Activated CD4-positive, alpha-beta memory T cell treated with anti-CD3 and anti-CD28 coated beads, Interleukin-2, amount 10 ng/mL, durations not matched to agents 7 days and 5 days (primary cell): ENCODE measurements around the gene GOLGA6L26. TPM values are rescaled to one million over a fixed set of nuclear protein-coding genes. Genes with fewer than 3 reads are reported as not detected.
"Not testable (repeated sequence)": the region's sequence is repeated elsewhere in the genome, so short reads cannot be mapped to it uniquely, and the experiment has no call there.

Experiments
- CTCF ChIA-PET: fragments of 350-600 bp; sonication (Branson Sonifier 250); formaldehyde crosslinking; loops from one replicate; lab custom pipeline; 2021; ENCODE audit warnings: antibody characterized with exemption, inconsistent platforms; lab: Charles Lee
- POLR2A ChIA-PET: fragments of 350-600 bp; sonication (Branson Sonifier 250); formaldehyde crosslinking; loops from one replicate; lab custom pipeline; 2021; ENCODE audit warnings: antibody characterized with exemption; lab: Charles Lee
- DNase-seq: peaks from one replicate; pipeline ENCODE4 v3.0.0-alpha.2; 2020
- H3K27ac Mint-ChIP-seq: one replicate; pipeline ENCODE4 v1.8.0; 2021; ENCODE audit warnings: mild to moderate bottlenecking, mixed read lengths
- H3K27me3 Mint-ChIP-seq: one replicate; pipeline ENCODE4 v1.8.0; 2021; ENCODE audit warnings: mixed read lengths
- H3K36me3 Mint-ChIP-seq: one replicate; pipeline ENCODE4 v1.8.0; 2021; ENCODE audit warnings: low read depth, mixed read lengths
- H3K4me1 Mint-ChIP-seq: one replicate; pipeline ENCODE4 v1.8.0; 2021; ENCODE audit warnings: mixed read lengths
- H3K4me3 Mint-ChIP-seq: one replicate; pipeline ENCODE4 v1.8.0; 2021; ENCODE audit warnings: mild to moderate bottlenecking, mixed read lengths
- H3K9me3 Mint-ChIP-seq: one replicate; pipeline ENCODE4 v1.8.0; 2021; ENCODE audit warnings: mixed read lengths
- total RNA-seq, 2 experiments: library from RNA; stranded (reverse); gene quantifications; one replicate each; pipeline ENCODE4 v1.2.3, GENCODE V29; 2021

GOLGA6L26 gene, protein sequence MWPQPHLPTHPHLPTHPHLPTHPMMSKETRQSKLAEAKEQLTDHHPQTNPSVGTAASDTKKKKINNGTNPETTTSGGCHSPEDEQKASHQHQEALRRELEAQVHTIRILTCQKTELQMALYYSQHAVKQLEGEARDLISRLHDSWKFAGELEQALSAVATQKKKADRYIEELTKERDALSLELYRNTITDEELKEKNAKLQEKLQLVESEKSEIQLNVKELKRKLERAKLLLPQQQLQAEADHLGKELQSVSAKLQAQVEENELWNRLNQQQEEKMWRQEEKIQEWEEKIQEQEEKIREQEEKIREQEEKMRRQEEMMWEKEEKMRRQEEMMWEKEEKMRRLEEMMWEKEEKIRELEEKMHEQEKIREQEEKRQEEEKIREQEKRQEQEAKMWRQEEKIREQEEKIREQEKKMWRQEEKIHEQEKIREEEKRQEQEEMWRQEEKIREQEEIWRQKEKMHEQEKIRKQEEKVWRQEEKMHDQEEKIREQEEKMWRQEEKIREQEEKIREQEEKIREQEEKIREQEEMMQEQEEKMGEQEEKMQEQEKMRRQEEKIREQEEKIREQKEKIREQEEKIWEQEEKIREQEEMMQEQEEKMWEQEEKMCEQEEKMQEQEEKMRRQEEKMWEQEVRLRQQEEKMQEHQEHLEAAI
- total RNA-seq = not detected

GRCh38 chr15:23334096-23334495 lies at the start of gene GOLGA6L26:
TSS of gene GOLGA6L26 (minus strand) at chr15:23334196. CDS start at chr15:23334135, 61 bp downstream.
- H3K4me3 Mint-ChIP-seq, H3K27me3 Mint-ChIP-seq, POLR2A ChIA-PET, CTCF ChIA-PET, H3K27ac Mint-ChIP-seq, H3K9me3 Mint-ChIP-seq, H3K4me1 Mint-ChIP-seq, DNase-seq, H3K36me3 Mint-ChIP-seq: not testable (repeated sequence)

GRCh38 chr15:23381192-23381591 lies 47.2 kb upstream of the GOLGA6L26 start:
- H3K27ac Mint-ChIP-seq, H3K9me3 Mint-ChIP-seq, CTCF ChIA-PET, POLR2A ChIA-PET, H3K4me3 Mint-ChIP-seq, H3K4me1 Mint-ChIP-seq, H3K36me3 Mint-ChIP-seq, H3K27me3 Mint-ChIP-seq, DNase-seq: not testable (repeated sequence)

GRCh38 chr15:23380700-23381099 lies 46.7 kb upstream of the GOLGA6L26 start:
- H3K4me1 Mint-ChIP-seq, CTCF ChIA-PET, H3K27me3 Mint-ChIP-seq, H3K9me3 Mint-ChIP-seq, POLR2A ChIA-PET, DNase-seq, H3K4me3 Mint-ChIP-seq, H3K36me3 Mint-ChIP-seq, H3K27ac Mint-ChIP-seq: not testable (repeated sequence)

DNA sequence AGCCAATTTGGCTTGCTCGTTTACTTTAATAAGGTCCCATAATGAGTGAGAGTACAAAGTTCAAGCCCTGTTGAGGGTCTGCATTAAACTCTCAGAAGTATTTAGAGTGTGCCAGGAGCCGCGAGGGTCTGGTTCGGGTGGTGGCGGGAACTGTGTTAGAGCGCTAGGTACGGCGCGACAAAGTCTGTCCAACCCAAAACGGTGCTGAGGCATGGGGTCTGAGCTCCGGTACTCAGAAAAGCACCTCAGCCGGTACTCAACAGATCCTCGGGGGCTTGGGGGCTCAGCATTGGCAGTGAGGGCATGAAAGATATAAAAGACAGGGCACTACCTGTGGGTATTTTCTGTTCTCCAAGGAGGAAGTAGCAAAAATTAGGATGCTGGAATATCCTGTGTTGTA lies 45.0 kb upstream of the GOLGA6L26 start:
- H3K4me3 Mint-ChIP-seq, POLR2A ChIA-PET, CTCF ChIA-PET, DNase-seq, H3K9me3 Mint-ChIP-seq, H3K27ac Mint-ChIP-seq, H3K27me3 Mint-ChIP-seq, H3K4me1 Mint-ChIP-seq, H3K36me3 Mint-ChIP-seq: not testable (repeated sequence)

- H3K36me3 Mint-ChIP-seq, POLR2A ChIA-PET, H3K9me3 Mint-ChIP-seq, H3K4me1 Mint-ChIP-seq, H3K27ac Mint-ChIP-seq, DNase-seq, H3K27me3 Mint-ChIP-seq, H3K4me3 Mint-ChIP-seq, CTCF ChIA-PET: not testable (repeated sequence)
These were observed 40.2 kb upstream of the GOLGA6L26 start for GRCh38 chr15:23374226-23374625.

GRCh38 chr15:23372891-23373600 lies 39.0 kb upstream of the GOLGA6L26 start:
- H3K36me3 Mint-ChIP-seq, POLR2A ChIA-PET, H3K4me1 Mint-ChIP-seq, H3K9me3 Mint-ChIP-seq, H3K27me3 Mint-ChIP-seq, H3K4me3 Mint-ChIP-seq, DNase-seq, H3K27ac Mint-ChIP-seq, CTCF ChIA-PET: not testable (repeated sequence)

DNA sequence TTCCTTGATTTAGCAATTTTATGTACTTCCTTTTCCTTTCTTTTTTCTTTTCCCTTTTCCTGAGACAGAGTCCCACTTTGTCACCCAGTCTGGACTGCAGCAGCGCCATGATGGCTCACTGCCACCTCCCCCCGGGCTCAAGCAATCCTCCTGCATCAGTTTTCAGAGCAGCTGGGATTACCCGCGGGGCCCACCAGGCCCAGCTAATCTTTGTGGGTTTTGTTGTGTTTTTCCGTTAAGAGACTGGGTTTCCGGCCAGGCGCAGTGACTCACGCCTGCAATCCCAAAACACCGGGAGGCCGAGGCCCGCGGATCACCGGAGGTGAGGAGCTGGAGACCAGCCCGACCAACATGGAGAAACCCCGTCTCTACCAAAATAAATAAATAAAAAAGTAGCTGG lies 38.3 kb upstream of the GOLGA6L26 start:
- Mint-ChIP-seq H3K27me3 (peaks cover 5% of the 10 kb centered on the region), H3K4me3 (no peak overlapping the region), H3K36me3 (no peaks in the 10 kb centered on the region), H3K4me1 (no peaks in the 10 kb centered on the region), H3K27ac (no peak overlapping the region), H3K9me3 (no peaks in the 10 kb centered on the region)
- DNase-seq = no peak
- ChIA-PET CTCF (no interaction called here), POLR2A (no interaction called here)

GRCh38 chr15:23371868-23372267 lies 37.9 kb upstream of the GOLGA6L26 start:
- POLR2A ChIA-PET, H3K27ac Mint-ChIP-seq, CTCF ChIA-PET, H3K4me1 Mint-ChIP-seq, H3K36me3 Mint-ChIP-seq, H3K27me3 Mint-ChIP-seq, H3K9me3 Mint-ChIP-seq, H3K4me3 Mint-ChIP-seq, DNase-seq: not testable (repeated sequence)

- H3K4me1 Mint-ChIP-seq, POLR2A ChIA-PET, H3K36me3 Mint-ChIP-seq: not testable (repeated sequence)
These were observed 37.1 kb upstream of the GOLGA6L26 start for GRCh38 chr15:23371134-23371533.

GRCh38 chr15:23370578-23370977 lies 36.6 kb upstream of the GOLGA6L26 start:
- H3K9me3 Mint-ChIP-seq = no peaks in the 10 kb centered on the region
- POLR2A ChIA-PET = no interaction called here
- no peaks in the 10 kb centered on the region for H3K36me3 Mint-ChIP-seq
- no peak overlapping the region for H3K27ac Mint-ChIP-seq
- CTCF ChIA-PET = no interaction called here
- no peaks in the 10 kb centered on the region for H3K4me1 Mint-ChIP-seq
- DNase-seq = no peak
- H3K4me3 Mint-ChIP-seq = no peak overlapping the region
- no peaks in the 10 kb centered on the region for H3K27me3 Mint-ChIP-seq

More at GRCh38 chr15:23371134-23371533, 37.1 kb upstream of the GOLGA6L26 start:
- H3K4me3 Mint-ChIP-seq, CTCF ChIA-PET, H3K27me3 Mint-ChIP-seq, H3K9me3 Mint-ChIP-seq, DNase-seq, H3K27ac Mint-ChIP-seq: not testable (repeated sequence)

GRCh38 chr15:23364261-23364660 lies 30.3 kb upstream of the GOLGA6L26 start:
- CTCF ChIA-PET, H3K27ac Mint-ChIP-seq, POLR2A ChIA-PET, H3K36me3 Mint-ChIP-seq, H3K27me3 Mint-ChIP-seq, H3K4me1 Mint-ChIP-seq, DNase-seq, H3K9me3 Mint-ChIP-seq, H3K4me3 Mint-ChIP-seq: not testable (repeated sequence)

GRCh38 chr15:23362622-23363021 lies 28.6 kb upstream of the GOLGA6L26 start:
- H3K4me3 Mint-ChIP-seq, H3K9me3 Mint-ChIP-seq, H3K4me1 Mint-ChIP-seq, POLR2A ChIA-PET, H3K27me3 Mint-ChIP-seq, H3K36me3 Mint-ChIP-seq, DNase-seq, H3K27ac Mint-ChIP-seq, CTCF ChIA-PET: not testable (repeated sequence)

GRCh38 chr15:23354448-23354847 lies 20.5 kb upstream of the GOLGA6L26 start, which contains the start of gene GOLGA8S:
TSS of gene GOLGA8S (plus strand) at chr15:23354748. CDS start at chr15:23354810, 62 bp downstream.
- not testable (repeated sequence) for DNase-seq, H3K36me3 Mint-ChIP-seq, H3K27me3 Mint-ChIP-seq

More at GRCh38 chr15:23354448-23354847, 20.5 kb upstream of the GOLGA6L26 start, which contains the start of gene GOLGA8S:
- H3K9me3 Mint-ChIP-seq, POLR2A ChIA-PET, H3K27ac Mint-ChIP-seq, H3K4me3 Mint-ChIP-seq, H3K4me1 Mint-ChIP-seq, CTCF ChIA-PET: not testable (repeated sequence)
